HG03469 (cell line): ENCODE results near the gene DNAJC10.
"Not testable (repeated sequence)": the region's sequence is repeated elsewhere in the genome, so short reads cannot be mapped to it uniquely, and the experiment has no call there.

Source experiments
- ATAC-seq: cut with Tn5 transposase; IDR thresholded peaks from one replicate; pipeline ENCODE4 v1.9.1; 2021; ENCODE audit warnings: mild to moderate bottlenecking, moderate library complexity, moderate number of reproducible peaks; ENCODE audit not compliant: unreplicated experiment

DNAJC10 gene, protein sequence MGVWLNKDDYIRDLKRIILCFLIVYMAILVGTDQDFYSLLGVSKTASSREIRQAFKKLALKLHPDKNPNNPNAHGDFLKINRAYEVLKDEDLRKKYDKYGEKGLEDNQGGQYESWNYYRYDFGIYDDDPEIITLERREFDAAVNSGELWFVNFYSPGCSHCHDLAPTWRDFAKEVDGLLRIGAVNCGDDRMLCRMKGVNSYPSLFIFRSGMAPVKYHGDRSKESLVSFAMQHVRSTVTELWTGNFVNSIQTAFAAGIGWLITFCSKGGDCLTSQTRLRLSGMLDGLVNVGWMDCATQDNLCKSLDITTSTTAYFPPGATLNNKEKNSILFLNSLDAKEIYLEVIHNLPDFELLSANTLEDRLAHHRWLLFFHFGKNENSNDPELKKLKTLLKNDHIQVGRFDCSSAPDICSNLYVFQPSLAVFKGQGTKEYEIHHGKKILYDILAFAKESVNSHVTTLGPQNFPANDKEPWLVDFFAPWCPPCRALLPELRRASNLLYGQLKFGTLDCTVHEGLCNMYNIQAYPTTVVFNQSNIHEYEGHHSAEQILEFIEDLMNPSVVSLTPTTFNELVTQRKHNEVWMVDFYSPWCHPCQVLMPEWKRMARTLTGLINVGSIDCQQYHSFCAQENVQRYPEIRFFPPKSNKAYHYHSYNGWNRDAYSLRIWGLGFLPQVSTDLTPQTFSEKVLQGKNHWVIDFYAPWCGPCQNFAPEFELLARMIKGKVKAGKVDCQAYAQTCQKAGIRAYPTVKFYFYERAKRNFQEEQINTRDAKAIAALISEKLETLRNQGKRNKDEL

GRCh38 chr2:182715892-182716649 lies at the start of gene DNAJC10:
DNAJC10 (plus strand) TSS chr2:182716257; CDS start chr2:182718087, 1,830 bp downstream.
- ATAC-seq: peak; percentile 65

DNA sequence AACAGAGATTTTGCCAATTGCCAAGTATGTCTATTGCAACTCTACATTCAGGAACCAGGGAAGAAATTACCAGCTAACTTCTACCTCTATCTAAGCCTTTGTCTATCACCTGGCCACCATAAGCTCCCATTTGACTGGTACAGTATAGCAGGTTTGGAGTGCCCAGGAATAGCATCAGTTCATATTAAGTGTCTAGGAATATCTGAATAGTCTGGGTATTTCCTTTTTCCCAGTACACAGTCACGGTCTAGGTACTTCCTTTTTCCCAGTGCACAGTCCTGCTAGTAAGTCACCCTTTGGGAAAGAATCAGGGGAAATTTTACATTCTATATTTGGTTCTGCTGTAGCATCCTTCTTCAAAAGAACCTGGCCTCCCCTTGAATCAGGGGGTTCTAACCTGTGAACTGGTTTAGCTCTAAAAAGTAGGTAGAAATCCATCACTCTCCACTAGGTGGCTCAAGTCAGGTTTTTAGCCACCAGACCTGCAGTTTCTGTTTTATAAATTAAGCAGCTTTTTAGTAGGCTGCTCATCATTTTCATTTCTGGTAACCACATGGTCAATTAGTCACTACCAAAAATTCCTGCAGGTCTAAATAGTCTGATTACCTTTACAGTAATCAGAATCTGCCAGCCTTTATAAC lies 49.3 kb upstream of the DNAJC10 start:
- ATAC-seq: peak; percentile 79

DNA sequence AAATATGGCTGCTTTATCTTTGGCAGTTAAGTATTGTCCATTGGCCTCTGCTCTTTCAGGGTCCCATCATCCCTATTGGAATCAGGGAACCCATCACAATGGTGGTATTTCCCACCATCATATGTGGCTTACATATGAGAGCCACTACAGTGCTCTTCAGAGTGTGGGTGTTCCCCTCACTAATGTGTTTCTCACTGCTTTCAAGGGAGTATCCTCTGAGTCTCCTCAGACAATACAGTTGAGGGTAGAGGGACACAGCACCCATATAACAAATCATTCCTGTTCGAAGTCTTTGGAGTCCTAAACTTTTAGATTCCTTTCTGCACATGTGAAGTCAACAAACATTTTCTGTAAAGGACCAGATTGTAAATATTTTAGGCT lies 48.8 kb upstream of the DNAJC10 start:
- ATAC-seq: peak; percentile 10

DNA sequence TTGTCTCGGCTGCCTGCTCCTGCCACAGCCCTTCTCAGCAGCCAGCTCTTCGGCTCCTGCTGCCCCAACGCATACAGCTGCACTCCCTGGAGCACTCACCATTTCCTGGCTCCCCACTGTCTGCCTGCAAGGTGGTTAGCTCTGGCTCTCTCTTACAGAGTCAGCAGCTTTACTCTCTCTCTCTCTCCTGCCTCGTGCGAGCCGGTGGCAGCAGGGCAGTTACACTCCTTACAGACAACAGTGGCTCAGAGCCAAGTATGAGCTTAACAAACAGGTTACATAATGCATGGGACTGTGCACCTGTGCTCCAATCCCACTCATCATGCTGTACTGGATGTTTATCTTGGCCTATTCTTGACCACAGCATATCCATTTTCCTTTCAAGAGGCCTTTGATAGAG lies 47.4 kb upstream of the DNAJC10 start:
- no peak for ATAC-seq

DNA sequence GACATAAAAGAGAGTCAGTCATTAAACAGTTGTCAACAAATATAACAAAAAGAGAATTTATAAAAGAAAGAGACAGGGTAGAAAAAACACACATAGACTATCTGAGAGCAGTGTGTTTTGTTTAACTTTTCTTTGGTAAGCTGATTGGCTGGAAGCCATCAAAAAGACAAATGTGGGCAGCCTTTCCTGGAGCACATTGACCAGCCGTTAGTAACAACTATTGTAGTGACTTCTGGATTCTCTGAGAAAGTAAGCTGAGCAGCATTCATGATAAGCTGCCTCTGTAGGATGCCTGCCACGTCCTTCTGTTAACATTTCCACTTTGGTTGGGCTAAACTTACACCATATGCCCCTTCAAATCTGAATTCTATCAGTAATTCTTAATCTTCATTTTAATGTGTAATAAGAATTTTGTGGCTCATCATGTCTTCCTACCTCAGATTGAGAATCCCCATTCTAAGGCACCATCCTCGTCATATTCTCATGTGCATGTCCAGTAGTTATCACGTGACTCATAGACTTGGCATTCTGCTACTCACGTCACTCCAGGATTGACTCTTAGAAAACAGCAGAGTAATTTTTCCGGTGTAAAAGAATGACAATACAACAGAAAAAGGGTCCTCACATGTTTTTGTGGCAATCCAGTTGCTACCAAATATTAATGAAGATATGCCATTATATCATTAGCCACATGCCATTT lies 43.4 kb upstream of the DNAJC10 start:
- no peak for ATAC-seq

DNA sequence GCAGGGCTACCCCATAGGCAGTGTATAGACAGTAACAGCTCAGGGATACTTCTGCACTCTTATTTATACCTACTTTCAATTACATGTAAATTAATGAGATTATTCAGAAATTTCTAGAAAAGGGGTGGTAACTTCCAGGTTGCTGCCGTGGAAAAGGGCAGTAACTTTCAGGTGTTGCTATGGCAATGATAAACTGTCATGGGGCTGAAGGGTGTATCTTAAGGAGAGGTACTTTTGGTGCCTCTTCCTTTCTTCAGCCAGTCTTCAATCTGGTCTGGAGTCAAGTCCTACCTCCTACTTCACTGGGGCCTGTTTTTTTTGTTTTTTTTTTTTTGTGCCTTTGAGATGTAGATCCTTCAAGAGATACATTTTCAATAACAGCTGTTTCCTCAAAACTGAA lies 35.2 kb upstream of the DNAJC10 start:
- no peak for ATAC-seq

GRCh38 chr2:182682210-182682609 lies 33.8 kb upstream of the DNAJC10 start:
- ATAC-seq: no peak

DNA sequence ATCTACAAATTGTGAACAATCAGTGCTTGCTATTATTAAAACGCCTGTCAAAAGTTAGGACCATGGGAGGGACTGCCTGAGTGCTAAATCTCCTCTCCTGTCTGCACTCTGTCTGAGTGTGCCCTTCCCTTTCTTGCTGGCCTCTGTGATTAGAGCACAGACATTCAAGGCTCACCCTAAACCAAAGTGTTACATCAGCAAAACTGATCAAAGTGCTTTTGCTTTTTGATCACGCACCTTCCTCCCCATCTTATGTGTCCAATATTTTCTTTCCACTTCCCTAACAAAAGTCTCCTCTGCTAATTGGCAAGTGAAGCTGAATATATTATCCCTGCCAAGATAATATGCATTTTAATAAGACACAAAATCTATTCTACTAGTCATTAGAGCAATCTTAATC lies 30.5 kb upstream of the DNAJC10 start:
- ATAC-seq: no peak

DNA sequence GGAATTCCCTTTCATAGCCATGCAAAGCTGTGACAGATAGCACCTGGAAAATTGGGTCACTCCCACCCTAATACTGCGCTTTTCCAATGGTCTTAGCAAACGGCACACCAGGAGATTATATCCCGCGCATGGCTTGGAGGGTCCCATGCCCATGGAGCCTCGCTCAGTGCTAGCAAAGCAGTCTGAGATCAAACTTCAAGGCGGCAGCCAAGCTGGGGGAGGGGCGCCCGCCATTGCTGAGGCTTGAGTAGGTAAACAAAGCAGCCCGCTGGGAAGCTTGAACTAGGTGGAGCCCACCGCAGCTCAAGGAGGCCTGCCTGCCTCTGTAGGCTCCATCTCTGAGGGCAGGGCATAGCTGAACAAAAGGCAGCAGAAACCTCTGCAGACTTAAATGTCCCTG lies 29.3 kb upstream of the DNAJC10 start:
- ATAC-seq: not testable (repeated sequence)

- no peak for ATAC-seq
Measured at GRCh38 chr2:182694189-182694588, 21.9 kb upstream of the DNAJC10 start.

DNA sequence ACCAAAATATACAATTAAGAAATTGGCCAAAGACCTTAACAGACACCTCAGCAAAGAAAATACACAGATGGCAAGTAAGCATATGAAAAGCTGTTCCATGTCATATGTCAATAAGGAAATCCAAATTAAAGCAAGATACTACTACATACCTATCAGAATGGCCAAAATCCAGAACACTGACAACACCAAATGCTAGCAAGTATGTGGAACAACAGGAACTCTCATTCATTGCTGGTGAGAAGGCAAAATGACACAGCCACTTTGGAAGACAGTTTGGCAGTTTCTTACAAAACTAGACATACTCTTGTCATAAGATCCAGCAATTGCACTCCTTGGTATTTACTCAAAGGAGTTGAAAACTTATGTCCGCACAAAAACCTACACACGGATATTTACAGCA lies 20.3 kb upstream of the DNAJC10 start:
- ATAC-seq: no peak

DNA sequence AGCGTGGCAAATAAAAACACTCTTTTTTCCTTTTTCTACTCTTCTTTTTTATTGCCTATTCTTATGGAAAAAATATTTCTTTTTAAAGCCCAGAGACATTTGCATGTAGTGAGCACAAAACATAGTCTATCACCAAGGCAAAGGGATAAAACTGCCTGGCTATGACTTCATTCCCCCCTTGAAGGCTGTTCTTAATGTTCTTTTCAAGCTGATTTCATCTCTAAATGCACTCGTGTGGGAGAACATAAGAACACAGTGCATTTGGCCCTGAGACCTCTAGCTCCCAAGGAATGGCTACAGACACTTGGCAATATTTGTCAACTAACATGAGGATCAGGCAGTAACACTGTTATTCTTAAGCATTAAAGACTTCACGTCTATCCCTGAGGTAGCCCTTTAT lies 17.4 kb upstream of the DNAJC10 start:
- no peak for ATAC-seq

- ATAC-seq: no peak
Measured at GRCh38 chr2:182705761-182706160, 10.3 kb upstream of the DNAJC10 start.

GRCh38 chr2:182706751-182707150 lies 9.3 kb upstream of the DNAJC10 start:
- ATAC-seq: no peak

DNA sequence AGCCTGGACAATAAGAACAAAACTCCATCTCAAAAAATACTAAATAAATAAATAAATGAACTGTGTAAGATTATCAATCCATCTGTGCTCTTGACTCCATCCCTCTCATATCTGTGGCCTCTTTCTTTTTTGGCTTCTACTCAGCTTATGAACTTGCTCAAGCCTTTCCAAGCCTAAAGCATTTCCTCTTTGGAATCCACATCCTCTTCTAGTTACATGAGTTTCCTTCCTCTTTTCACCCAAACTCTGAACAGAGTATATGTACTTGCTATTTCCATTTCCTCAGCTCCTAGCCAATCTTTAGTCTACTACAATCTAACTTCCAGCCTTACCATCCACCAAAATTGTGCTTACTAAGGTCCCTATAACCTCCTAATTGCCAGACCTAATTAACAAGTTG lies 2.5 kb upstream of the DNAJC10 start:
- no peak for ATAC-seq

DNA sequence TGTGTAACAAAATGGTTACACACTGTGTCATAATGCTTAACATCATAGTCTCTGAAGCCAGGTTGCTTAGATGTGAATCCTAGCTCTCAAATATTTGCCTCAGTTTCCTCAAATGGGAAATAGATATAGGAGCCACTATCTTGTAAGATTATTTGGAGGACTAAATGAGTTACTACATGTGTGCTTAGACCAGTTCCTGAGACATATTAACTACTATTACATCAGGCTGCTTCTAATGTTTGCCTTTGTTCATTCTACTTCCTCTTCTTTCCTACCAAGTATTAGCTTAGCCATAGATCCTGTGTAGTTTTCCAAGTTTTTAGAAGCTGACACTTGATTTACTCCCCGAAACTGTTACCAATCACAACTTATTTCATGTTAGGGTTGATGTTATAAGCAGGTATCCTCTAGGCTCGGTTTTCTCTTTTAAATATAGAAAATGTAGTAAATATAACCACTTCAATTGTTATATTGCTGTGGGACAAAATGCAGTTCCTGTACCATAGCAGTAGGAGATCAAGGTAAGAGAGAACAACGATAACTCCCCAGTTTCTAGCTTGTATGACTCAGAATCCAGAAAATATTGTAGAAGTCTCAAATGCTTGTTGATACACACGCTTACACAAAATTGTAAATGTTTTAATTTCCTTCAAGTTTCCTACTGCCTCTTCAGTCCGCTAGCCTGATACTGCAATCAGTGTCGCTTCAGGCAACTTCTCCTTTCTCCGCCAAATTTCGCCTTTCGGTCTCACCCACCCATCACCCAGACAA lies 751 bp upstream of the DNAJC10 start:
- peak; percentile 1 for ATAC-seq

DNA sequence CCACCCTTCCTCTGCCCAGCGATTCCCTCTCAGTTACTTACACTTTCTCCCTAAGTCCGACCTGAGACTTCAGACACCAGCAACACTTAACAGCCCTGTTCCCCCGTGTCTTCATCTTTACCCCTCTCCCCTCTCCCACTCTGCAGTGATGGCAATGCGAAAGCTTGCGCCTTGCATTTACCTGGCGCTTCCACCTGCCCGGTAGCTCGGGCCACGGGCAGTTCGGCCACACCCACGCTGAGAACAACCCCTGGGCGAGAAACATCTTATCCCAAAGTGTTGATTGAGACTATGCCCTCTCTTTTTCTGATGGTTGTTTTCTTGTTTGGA lies 558 bp downstream of the DNAJC10 start:
- no peak for ATAC-seq

DNA sequence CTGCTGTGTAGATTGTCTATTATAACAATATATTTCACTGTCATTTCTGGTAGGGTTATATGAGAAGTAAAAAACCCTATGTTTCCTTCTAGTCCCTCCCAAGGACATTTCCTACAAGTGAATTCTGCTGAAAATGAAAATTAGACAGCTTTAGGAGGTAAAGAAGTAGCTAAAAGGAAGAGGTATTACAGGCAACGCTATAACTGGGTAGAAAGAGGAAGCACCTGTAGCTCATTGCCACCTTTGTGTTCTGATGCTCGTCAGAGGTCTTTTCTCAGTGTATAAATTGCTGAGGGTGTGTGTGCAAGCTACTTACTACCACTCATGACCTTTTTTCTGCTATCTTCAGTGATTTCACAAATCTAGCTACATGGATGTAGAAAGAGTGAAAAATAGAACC lies 1.4 kb downstream of the DNAJC10 start:
- peak; percentile 34 for ATAC-seq

DNA sequence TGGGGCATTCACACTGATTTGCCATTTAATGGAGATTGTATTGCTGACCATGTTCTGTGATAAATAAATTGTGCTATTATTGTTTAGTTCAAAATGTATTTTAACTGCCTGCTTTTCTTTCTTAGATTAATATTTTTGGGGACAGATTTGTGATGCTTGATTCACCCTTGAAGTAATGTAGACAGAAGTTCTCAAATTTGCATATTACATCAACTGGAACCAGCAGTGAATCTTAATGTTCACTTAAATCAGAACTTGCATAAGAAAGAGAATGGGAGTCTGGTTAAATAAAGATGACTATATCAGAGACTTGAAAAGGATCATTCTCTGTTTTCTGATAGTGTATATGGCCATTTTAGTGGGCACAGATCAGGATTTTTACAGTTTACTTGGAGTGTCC lies 1.8 kb downstream of the DNAJC10 start:
- ATAC-seq: no peak

DNA sequence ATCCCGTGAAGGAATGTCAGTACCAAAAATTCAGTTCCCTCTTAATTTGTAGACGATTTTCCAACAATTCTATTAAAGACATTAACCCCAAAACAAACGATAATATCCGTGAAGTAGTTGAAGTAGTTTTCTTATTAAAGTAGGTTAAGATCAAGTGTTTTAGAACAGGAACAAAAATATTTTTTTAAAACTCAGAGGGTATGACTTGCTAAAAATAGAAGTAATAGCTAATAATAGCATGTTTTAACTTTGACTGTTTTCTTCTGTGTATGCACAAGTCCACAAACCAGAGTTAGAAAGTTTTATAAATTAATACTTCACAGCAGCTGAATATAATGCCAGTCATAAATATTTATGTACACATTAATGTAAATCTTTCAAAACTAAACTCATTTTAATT lies 2.4 kb downstream of the DNAJC10 start:
- ATAC-seq: no peak
